Fibroblast of peridontal ligament (primary cell): Measurements from ENCODE around the gene AK1.
"Not testable (repeated sequence)": the region's sequence is repeated elsewhere in the genome, so short reads cannot be mapped to it uniquely, and the experiment has no call there.

ENCODE experiments used
- DNase-seq: peaks from one replicate; pipeline ENCODE4 v3.0.0-alpha.2; 2010; ENCODE audit errors: extremely low read depth

Gene AK1

GRCh38 chr9:127884976-127885490 lies 7.6 kb upstream of the AK1 start:
- no peak for DNase-seq

GRCh38 chr9:127884427-127884911 lies 7.0 kb upstream of the AK1 start:
- no peak for DNase-seq

GRCh38 chr9:127883959-127884358 lies 6.5 kb upstream of the AK1 start:
- DNase-seq: no peak

- DNase-seq: not testable (repeated sequence)
Measured at GRCh38 chr9:127881715-127882114, 4.2 kb upstream of the AK1 start.

DNA sequence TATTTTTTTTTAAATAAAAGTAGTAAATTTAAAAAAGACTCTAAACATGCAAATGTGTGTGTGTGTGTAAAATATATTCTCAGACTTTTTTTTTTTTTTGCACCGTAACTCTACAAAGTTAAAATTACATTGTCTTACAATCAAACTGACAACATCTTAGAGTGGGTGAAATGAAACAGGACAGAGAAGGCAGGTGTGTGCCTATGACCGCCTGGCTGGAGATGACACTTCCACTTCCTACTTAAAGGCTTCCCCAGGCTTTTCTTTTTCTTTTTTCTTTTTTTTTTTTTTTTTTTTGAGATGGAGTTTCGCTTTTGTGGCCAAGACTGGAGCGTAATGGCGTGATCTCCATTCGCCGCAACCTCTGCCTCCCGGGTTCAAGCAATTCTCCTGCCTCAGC lies 2.7 kb upstream of the AK1 start:
- no peak for DNase-seq

DNA sequence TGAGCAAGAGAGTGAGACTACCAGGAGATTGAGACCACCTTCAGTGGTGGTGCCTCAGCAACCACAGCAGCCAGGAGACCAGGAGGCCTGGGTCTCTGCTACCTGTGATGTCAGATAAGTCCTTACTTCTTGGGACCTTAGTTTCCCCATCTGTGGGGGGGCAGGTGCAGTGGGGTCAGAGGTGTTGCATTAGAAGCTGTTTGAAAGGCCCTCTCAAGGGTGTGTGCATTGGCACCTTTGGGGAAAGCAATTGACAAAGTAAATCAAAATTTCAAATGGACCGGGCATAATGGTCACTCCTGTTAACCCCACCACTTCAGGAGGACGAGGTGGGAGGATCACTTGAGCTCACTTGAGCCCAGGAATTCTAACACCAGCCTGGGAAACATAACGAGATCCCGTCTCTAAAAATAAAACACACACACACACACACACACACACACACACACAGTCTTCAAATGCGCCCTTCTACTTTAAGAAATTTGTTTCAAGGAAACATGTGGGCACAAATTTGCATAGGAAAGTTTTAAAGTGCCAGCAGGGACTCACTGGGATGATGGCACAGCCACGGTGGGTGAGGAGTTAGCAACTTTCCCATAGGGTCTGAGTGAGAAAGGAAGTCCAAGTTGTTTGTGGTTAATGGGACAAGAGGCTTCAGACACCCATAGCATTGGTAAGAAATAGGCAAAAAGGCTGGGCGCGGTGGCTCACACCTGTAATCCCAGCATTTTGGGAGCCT lies 1.3 kb upstream of the AK1 start:
- no peak for DNase-seq

DNA sequence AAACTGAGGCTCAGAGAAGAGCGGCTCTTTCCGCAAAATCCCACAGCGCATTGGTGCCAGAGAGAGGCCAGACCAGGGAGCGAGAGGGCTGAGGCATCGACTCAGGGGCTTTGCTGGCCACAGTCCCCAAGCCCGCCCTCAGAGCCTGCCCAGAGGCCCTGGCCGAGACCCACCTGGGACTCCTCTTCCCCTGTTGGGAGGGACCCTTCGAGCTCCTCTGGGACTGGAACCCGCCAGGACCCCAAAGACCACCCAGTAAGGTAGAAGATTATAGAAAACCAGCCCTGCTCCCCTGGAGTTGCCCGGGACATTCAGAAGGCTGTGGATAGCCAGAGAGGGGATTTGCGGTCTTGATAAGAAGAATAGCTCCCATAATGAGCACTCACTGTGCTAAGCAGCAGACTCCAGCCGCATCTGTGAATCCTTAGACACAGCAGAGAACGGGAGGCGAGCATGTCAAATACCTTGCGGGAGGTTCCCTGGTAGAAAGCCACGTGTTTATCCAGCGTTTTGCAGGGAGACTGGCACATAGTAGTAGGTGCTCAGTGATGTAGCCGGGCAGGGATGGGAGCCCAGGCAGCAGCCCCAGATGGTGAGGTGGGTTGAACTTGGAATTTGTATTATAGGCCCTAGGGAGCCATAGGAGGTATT lies 651 bp upstream of the AK1 start:
- DNase-seq: no peak

DNA sequence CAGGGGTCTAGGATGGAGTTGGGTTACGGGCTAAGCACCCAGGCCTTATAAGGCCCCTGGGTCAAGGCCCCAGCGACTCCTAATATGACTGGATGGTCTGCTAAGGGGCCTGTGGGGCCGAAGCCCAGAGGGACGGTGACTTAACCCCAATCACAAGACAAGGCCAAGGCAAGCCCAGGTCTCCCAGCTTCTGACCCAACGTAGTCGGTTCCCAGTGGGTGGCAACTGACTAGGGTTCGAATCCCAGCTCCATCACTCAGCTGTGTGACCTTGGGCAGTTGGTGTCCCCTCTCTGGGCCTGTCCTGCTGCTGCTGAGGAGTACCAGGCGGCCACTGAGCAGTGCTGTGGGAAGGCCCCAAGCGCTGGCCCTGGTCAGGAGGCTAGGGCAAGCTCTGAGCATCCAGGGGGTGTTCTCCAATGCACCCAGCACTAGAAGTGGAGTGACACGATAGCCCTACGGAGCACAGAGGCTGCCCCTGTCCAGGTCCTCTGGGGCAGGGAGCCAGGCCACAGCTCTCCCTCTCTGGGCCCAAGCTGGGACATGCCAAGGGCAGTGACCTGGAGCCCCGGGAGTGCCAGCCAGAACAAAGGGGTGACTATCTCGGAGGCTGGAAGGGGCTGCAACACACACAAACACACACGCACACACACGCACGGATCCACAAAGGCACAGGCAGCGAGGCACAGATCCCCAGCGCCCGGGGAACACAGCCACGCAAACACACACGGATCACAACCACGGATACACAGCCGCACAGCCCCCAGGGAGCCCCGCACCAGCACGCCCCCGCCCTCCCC lies 512 bp downstream of the AK1 start:
- DNase-seq: peak; percentile 15

DNA sequence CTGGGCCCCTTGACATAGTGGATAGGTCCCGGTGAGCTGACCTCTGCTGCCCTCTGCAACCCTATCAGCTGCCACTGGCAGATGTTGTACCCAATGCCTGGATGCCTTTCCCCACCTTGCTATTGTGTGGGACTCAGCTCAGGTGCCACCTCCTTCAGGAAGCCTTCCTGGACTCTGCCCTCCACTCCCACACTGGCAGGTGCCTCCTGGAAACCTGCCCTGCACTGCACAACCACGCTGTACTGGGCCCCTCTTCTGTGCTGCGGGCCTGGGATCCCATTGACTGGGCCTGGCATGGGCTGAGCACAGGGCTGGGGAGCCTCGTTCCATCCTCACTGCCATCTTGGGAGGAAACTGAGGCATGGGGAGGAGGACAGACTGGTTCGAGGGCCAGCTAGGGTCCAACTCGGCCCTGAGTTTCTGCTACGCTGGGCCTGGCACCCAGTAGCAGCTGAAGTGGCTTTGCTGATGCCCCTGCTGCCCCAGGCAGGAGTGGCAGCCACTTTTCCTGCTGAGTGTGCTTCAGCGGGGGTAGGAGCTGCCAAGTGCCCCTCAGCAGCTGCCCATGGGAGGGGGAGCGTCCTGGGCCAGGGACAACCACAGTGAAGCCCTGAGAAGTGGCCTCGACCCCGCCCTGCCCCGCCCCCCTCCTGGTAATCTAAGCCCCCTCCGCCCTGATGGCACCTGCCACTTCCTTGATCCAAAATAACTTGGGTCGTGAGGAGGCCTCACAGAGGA lies 1.3 kb downstream of the AK1 start:
- no peak for DNase-seq

DNA sequence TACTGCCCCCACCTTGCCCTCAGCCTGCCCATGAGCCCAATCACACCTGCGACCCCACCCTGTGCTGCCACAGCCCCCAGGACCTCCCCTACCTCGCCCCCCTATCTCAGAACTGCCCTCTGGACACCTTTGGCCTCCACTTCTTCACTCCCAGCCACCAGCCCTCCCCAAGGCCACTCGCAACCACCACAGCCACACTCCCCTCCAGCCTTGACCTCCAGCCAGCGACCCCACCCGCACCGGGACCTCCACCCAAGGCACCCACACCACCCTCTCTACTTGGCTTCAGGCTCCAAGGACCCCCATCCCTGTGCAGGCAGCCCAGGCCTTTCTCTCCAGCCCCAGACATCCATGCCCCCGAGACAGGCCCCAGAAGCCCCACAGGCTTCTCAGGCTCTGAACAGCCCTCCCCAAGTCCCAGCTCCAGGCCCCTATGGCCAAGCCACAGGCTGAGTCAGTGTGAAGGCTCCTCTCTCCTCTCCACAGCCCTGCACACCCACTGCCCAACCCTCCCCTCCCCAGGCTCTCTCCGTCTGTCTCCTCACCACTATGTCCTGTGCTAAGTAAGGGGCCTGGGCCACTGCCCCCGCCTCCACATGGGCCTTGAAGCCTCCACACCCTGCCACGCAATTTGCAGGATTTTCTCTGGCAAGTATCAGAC lies 2.0 kb downstream of the AK1 start:
- DNase-seq: peak; percentile 59

DNA sequence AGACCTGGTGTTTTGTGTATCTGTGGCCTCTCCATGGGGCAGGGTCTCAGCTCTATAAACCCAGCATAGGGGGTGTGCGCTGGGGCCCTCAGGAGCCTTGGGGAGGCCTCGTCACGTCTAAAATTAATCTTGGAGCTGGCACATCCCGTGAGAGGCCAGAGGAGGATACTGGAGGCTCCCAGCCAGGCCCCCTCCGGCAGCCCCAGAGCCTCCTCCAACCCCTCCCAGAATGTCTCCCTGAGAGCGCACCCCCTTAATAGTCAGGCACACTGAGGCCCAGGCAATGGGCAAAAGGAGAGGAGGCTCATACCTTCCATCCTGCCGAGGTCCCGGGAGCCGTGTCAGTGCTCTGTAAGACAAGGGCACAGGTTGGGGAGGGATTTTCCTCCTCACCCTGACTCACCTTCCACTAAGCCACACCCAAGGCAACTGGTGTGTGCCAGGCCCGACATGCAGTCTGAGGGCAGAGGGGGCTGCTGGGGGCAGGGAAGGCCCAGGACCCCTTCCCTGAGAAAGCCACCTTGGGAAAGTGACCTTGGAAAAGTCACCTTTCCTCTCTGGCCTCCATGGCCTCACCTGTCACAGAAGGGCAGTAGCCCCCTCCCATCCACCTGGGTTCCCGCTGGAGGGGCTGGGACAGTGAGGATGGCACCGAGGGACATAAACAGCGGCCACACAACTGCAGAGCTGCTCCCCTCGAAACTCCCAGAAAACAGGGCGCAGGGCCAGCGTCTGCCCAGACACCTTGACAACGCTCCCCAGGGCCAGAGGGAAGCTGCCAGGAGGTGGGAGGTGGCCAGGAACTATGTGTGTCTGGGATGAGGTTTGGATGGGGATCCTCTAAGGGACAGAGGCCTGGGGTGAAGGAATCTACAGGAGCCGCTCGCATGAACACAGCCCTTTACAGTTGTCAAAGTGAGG lies 2.9 kb downstream of the AK1 start:
- no peak for DNase-seq

DNA sequence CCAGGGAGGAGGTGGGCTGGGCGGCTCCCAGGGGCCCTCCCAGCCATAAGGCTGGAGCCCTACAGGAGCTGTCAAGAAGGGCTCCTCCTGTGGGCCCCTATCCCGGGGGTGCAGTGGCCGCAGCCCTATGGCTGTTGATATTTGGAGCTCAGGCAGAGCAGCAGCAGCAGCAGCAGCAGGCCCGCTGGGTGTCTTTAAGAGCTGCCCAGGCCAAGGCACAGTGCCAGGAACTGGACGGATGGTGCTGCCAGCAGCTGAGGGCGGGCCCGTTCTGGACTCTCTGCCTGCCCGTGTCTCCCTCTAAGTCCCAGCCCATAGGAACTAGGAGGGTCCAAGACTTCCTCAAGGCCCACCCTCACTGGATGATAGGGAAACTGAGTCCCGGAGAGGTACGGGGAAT lies 3.6 kb downstream of the AK1 start:
- DNase-seq: peak; percentile 62

GRCh38 chr9:127873223-127873691 lies 4.2 kb downstream of the AK1 start:
- DNase-seq: no peak

- no peak for DNase-seq
Measured at GRCh38 chr9:127872369-127873222, 4.9 kb downstream of the AK1 start.

- DNase-seq: no peak
Measured at GRCh38 chr9:127871531-127871930, 5.9 kb downstream of the AK1 start.

DNA sequence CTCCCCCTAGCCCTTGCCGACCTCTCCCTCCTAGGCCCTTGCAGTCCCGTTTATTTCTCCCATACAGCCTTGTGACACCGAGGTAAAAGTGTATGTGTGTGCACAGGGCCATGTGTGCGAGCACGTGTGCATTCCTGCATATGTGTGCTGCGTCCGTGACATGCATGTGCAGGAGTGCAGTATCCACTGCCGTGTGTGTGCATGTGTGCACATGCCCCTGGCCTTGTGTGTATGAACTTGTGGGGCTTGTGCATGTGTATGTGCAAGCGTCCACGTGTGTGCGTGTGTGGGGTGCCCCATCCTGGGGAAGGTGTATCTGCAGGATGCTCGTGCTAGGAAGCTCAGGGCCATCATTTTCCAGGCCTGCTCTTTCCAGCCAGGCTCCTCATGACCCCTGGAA lies 6.6 kb downstream of the AK1 start:
- DNase-seq: no peak

DNA sequence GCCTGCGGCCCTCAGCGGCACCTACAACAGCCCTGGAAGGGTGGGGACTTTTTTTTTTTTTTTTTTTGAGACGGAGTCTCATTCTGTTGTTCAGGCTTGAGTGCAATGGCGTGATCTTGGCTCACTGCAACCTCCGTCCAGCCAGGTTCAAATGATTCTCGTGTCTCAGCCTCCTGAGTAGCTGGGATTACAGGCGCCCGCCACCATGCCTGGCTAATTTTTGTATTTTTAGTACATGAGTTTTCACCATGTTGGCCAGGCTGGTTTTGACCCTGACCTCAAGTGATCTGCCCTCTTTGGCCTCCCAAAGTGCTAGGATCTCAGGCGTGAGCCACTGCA lies 7.4 kb downstream of the AK1 start:
- not testable (repeated sequence) for DNase-seq

GRCh38 chr9:127869310-127870152 lies 7.9 kb downstream of the AK1 start:
- DNase-seq: peak; percentile 70
